AG10803 (cell line): ENCODE measurements around the gene PPP1R12A.

ENCODE experiments used
- DNase-seq: peaks from one replicate; pipeline ENCODE4 v3.0.0; 2010; ENCODE audit warnings: low read depth
- H3K4me3 ChIP-seq: 2 replicates; pipeline ENCODE4 v1.5.1; 2011; ENCODE audit warnings: mild to moderate bottlenecking, low read length, control low read depth
- TF ChIP-seq, protein P1 (sequence below): conservative IDR thresholded peaks from 2 replicates; pipeline ENCODE4 v1.5.1; 2011; ENCODE audit warnings: mild to moderate bottlenecking, low read length, control low read depth, inconsistent platforms

The PPP1R12A gene

DNA sequence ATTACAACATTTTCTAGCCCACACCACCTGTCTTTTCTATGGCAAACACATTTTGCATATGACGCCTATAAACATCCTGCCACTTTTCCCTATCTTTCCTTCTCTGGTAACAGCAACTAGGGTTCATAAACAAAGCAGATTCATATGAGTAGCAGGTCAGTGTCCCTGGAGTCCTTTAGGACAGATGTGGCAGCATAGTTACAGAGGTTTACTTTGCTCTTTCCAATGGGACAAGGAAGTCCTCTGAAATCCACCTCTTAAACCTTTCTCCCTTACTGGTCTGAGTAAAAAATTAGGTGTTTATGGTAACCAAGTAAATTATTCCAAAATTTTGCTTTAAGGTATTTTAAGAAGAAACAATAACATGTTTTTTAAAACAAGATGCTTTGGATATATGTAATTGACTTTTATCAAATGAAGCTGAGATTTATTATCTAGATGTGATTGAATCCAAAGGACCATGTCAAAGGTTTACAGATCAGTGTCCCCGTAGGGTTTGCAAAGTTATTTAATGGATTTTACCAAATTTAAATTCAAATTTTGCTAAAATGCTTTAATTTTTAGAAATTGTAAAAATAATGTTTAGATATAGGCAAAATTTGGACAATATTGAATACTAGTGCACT lies 164.9 kb downstream of the PPP1R12A start:
- no peak for DNase-seq
- TF ChIP-seq, protein P1, sequence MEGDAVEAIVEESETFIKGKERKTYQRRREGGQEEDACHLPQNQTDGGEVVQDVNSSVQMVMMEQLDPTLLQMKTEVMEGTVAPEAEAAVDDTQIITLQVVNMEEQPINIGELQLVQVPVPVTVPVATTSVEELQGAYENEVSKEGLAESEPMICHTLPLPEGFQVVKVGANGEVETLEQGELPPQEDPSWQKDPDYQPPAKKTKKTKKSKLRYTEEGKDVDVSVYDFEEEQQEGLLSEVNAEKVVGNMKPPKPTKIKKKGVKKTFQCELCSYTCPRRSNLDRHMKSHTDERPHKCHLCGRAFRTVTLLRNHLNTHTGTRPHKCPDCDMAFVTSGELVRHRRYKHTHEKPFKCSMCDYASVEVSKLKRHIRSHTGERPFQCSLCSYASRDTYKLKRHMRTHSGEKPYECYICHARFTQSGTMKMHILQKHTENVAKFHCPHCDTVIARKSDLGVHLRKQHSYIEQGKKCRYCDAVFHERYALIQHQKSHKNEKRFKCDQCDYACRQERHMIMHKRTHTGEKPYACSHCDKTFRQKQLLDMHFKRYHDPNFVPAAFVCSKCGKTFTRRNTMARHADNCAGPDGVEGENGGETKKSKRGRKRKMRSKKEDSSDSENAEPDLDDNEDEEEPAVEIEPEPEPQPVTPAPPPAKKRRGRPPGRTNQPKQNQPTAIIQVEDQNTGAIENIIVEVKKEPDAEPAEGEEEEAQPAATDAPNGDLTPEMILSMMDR = no peak
- H3K4me3 ChIP-seq = no peak overlapping the region

DNA sequence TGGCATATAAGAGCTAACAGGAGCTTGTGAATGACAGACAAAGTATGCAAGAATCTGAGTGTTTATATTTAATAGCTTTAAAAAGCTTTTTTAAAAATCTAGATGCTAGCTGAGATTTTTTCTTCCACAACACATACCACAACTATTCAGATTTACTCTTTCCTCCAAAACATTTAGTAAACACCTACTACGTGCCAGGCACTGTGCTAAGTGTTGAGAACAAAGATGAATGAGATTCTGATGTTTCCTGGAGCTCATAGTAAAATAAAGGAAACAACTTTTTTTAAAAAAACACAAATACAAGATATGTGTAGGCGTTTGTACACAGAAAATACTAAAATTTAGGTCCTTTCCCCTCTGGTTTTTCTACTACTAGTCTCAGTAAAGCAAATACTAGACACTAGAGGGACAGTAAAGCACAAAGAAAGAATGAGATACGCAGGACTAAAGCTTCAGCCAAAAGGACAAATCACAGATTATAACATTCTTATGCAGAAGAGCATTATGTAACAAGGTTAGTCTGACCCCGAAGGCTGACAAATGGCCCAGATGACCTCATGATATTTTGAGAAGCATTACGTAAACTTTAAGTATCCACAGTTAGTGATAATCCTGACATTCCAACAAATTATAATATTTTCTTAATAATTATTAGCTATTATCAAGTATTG lies 165.6 kb downstream of the PPP1R12A start:
- DNase-seq = no peak
- no peak overlapping the region for H3K4me3 ChIP-seq
- TF ChIP-seq, protein P1 = no peak

DNA sequence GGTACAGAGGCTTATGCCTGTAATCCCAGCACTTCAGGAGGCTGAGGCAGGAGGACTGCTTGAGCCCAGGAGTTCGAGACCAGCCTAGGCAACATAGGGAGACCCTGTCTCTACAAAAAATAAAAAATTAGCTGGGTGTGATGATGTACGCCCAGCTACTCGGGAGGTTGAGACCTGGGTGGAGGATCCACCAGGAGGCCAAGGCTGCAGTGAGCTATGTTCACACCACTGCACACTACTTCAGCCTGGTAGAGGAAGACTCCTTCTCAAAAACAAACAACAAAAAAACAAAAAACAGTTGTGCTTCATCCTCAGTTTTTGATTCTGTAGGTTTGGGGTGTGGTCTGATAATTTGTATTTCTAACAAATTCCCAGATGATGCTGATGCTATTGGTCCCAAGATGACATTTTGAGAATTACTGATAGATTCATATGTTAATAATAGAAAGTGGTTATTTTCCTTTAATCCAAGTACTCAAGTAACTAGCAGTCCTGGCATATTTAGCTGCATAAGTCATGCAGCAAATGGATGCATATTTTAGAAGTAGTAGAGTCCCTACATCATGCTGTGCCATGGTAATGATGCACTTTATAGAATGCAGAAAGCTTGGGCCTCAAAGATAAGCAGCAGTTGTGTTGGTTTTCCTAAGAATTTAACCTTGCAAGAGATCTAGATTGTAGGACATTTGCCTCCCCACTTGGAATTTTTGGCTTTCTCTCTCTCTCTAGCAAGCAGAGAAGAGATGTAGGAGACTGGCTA lies 168.0 kb downstream of the PPP1R12A start:
- TF ChIP-seq, protein P1 = no peak
- DNase-seq = peak; percentile 49
- no peak overlapping the region for H3K4me3 ChIP-seq

DNA sequence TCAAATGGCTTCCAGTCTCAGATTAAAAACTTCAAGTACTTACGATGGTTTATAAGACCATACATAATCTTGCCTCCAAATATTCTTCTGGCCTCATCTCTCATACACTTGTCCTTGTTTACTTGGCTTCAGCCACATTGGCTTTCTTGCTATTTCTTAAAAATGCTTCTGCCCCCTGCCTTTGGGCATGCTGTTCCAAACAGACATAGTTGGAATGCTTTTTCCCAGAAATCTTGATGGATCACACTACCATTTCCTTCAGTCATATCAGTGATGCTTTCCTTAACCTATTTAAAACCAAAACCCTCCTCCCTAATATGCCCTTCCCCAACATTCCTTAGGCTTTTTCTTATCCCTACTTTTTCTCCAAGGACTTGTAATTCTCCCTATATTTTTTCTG lies 169.7 kb downstream of the PPP1R12A start:
- H3K4me3 ChIP-seq = no peak overlapping the region
- DNase-seq = peak; percentile 26
- TF ChIP-seq, protein P1 = no peak; the same call in 1 of the 2 replicates

DNA sequence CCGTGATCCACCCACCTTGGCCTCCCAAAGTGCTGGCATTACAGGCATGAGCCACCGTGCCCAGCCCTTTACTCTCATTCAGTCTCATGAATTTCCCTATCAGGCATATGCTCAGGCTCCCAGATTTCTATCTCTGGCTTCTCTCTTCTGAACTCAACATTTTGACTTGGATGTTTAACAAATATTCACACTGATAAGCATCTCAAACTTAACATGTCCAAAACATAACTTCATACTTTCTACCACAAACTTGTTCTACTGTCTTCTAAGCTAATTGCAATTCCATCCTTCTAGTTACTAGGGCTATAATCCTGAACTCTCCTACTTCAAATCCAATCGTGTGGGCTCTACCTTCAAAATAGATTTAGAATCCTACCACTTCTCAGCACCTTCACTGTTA lies 170.3 kb downstream of the PPP1R12A start:
- peak; percentile 36 for DNase-seq
- TF ChIP-seq, protein P1 = no peak
- H3K4me3 ChIP-seq = no peak overlapping the region

DNA sequence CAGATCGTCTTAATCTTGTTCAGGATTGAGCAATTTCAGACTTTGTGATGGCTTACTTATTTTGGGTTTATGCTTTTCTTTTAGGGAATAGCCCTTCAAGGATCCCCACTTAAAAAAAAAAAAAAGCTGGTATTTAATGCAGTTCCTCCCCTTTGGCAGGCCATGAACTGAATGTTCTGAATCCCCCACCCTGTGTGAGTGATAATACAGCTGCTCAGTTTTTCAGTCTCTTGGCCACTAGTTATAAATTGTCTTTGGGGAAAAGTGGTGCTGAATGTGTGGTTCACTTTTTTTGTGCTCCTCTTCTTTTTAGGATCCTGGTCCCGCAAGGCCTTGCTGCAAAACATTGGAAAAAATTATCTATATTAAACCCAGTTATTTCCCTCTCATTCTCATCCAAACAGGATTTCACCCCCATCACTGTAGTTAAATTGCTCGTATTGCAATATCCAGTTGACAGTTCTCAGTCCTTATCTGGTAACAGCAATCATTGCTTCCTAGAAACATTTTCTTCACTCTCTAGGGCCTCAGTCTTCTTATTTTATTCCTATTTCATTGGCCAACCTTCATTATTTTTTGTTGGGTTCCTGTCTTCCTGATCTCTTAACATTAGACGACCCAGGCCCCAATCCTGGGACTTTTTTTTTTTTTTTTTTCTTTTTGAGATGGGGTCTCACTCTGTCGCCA lies 171.0 kb downstream of the PPP1R12A start:
- H3K4me3 ChIP-seq = no peak overlapping the region
- TF ChIP-seq, protein P1 = no peak
- no peak for DNase-seq
